HG03039 (cell line): ENCODE measurements around the gene SMIM27.
"Not testable (repeated sequence)": the region's sequence is repeated elsewhere in the genome, so short reads cannot be mapped to it uniquely, and the experiment has no call there.

Source experiments
- ATAC-seq: cut with Tn5 transposase; IDR thresholded peaks from one replicate; pipeline ENCODE4 v1.9.1; 2021; ENCODE audit warnings: mild to moderate bottlenecking, moderate library complexity; ENCODE audit not compliant: unreplicated experiment

Gene SMIM27

DNA sequence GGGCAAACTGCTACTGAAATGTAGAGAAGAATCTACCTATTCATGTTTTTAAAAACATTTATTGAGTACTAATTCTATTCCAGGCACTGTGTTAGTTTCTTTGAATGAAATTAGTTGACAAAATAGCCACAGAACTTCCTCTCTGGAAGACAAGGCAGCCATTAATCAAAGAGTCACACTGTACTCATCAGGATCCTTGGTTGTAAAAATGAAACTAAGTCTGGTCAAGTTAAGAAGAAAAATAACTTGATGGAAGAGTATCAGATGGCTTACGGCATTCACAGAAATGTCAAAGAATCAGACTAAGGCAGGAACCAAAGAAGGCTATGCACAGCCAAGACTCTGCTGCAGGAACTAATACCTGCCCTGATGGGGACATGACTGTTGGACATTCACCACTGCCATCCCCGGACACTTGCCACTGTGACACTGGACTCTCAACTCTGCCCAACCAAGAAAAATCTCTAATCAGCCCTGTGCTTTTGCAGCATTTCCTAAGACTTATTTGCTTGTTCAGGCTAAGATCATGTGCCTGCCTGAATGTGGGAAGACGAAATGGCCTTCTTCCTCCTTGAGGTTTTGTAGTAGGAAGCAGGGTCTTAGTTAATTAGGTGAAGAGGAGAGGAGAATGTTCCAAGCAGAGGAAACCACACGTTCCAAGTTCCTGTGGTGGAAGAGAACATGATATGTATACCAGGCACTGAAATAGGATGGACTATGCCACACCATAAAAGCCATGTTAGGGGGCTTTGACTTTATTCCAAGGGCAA is 44.2 kb downstream of the SMIM27 start:
- no peak for ATAC-seq

- no peak for ATAC-seq
Observed at GRCh38 chr9:32596936-32597335, 44.8 kb downstream of the SMIM27 start.

- ATAC-seq = not testable (repeated sequence)
Observed at GRCh38 chr9:32599021-32599420, 46.9 kb downstream of the SMIM27 start.
